HS-5 (cell line): Measurements from ENCODE around the gene ARHGAP21.
A peak's percentile ranks its signal among the peaks of the same experiment; 100 is the strongest.
"Not testable (repeated sequence)": the region's sequence is repeated elsewhere in the genome, so short reads cannot be mapped to it uniquely, and the experiment has no call there.

ENCODE experiments used
- DNase-seq: peaks from one replicate; pipeline ENCODE4 v3.0.0-alpha.2; 2012; ENCODE audit warnings: low read depth

Gene ARHGAP21

GRCh38 chr10:24683554-24683953, 40.1 kb downstream of the ARHGAP21 start:
- no peak for DNase-seq

- DNase-seq, result no peak
Measured at GRCh38 chr10:24681572-24682088, 42.1 kb downstream of the ARHGAP21 start.

GRCh38 chr10:24680647-24681524, 42.8 kb downstream of the ARHGAP21 start:
- DNase-seq, result no peak

GRCh38 chr10:24678757-24679156, 44.9 kb downstream of the ARHGAP21 start:
- no peak for DNase-seq

- DNase-seq, result no peak
Measured at GRCh38 chr10:24674892-24675632, 48.6 kb downstream of the ARHGAP21 start.

GRCh38 chr10:24670964-24671670, 52.6 kb downstream of the ARHGAP21 start:
- no peak for DNase-seq

- DNase-seq, result no peak
Measured at GRCh38 chr10:24669285-24669852, 54.3 kb downstream of the ARHGAP21 start.

GRCh38 chr10:24668247-24668646, 55.4 kb downstream of the ARHGAP21 start:
- no peak for DNase-seq

GRCh38 chr10:24664991-24665390, 58.7 kb downstream of the ARHGAP21 start:
- DNase-seq, result no peak

- DNase-seq, result no peak
Measured at GRCh38 chr10:24661376-24661775, 62.3 kb downstream of the ARHGAP21 start.

GRCh38 chr10:24658319-24658718, 65.4 kb downstream of the ARHGAP21 start:
- not testable (repeated sequence) for DNase-seq

- not testable (repeated sequence) for DNase-seq
Measured at GRCh38 chr10:24656326-24656725, 67.4 kb downstream of the ARHGAP21 start.

GRCh38 chr10:24652381-24652957, 71.2 kb downstream of the ARHGAP21 start:
- no peak for DNase-seq

GRCh38 chr10:24651923-24652322, 71.8 kb downstream of the ARHGAP21 start:
- DNase-seq, result no peak

- DNase-seq, result no peak
Measured at GRCh38 chr10:24650669-24651391, 72.9 kb downstream of the ARHGAP21 start.

- DNase-seq, result no peak
Measured at GRCh38 chr10:24645784-24646183, 77.9 kb downstream of the ARHGAP21 start.

GRCh38 chr10:24645022-24645421, 78.7 kb downstream of the ARHGAP21 start:
- no peak for DNase-seq

GRCh38 chr10:24643679-24644209, 79.9 kb downstream of the ARHGAP21 start:
- no peak for DNase-seq

- peak; percentile 39 for DNase-seq
Measured at GRCh38 chr10:24642921-24643678, 80.6 kb downstream of the ARHGAP21 start.

GRCh38 chr10:24639124-24639523, 84.6 kb downstream of the ARHGAP21 start:
- no peak for DNase-seq
